RWPE1 (cell line): ENCODE results near the gene FFAR3.

ENCODE experiments used
- CTCF ChIA-PET: fragments of 350-600 bp; sonication (Branson Sonifier 250); formaldehyde crosslinking; extraction: SDS; loops from one replicate; lab custom pipeline; 2021; lab: Yijun Ruan, JAX
- POLR2A ChIA-PET: fragments of 400-600 bp; formaldehyde crosslinking; extraction: SDS; loops from one replicate; lab custom pipeline; 2020; ENCODE audit warnings: antibody characterized with exemption; ENCODE audit not compliant: low non-redundant PET; lab: Yijun Ruan, JAX
- DNase-seq: peaks from one replicate; pipeline ENCODE4 v3.0.0; 2012; ENCODE audit warnings: low spot score
- H3K27ac ChIP-seq: fragments of 450-650 bp; 2 replicates; pipeline ENCODE4 v1.5.1; 2017
- CTCF ChIP-seq: fragments of 450-650 bp; conservative IDR thresholded peaks from 2 replicates; pipeline ENCODE4 v1.5.1; 2017; ENCODE audit warnings: low read depth, mild to moderate bottlenecking

The FFAR3 gene

GRCh38 chr19:35311901-35312665 lies 46.2 kb upstream of the FFAR3 start:
- POLR2A ChIA-PET: interaction anchor here (0.5 kb wide), 1 partner anchor 37 kb away, joined by 4 read pairs; no protein-coding TSS in a partner anchor
- CTCF ChIA-PET: interaction anchor here (0.6 kb wide), 1 partner anchor 266 kb away, joined by 3 read pairs; no protein-coding TSS in a partner anchor
- no peak overlapping the region; the same call in 1 of the 2 replicates for H3K27ac ChIP-seq
- no peak for TF ChIP-seq CTCF
- DNase-seq: no peak

GRCh38 chr19:35313587-35313986 lies 44.7 kb upstream of the FFAR3 start:
- CTCF ChIA-PET: interaction anchor here (0.6 to 1.4 kb wide), 3 partner anchors 44 to 507 kb away, joined by 3 to 6 read pairs (median 4); no protein-coding TSS in a partner anchor
- TF ChIP-seq CTCF: no peak
- peak overlapping the region; percentile 32 for H3K27ac ChIP-seq
- DNase-seq: no peak
- POLR2A ChIA-PET: no interaction called here

DNA sequence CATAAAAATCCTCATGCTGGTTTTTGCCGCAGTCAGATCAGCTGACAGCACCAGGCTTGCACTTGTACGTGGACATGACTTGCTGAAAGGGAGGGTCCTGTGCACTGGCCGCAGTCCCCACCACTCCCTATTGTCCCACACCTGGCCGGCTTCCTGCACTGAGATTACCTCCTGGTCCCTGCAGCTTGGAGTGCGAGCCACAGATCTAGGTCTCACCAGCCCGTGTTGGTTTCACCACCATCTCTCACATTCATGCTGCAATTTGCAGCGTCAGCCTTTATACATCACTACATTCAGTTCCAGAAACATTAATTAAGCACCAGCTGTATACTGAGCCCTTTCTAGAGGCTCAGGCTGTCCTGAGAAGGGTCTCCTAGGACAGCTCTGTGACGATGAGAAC lies 44.2 kb upstream of the FFAR3 start:
- ChIA-PET CTCF (interaction anchor here (0.6 to 1.4 kb wide), 3 partner anchors 44 to 506 kb away, joined by 3 to 6 read pairs (median 4); no protein-coding TSS in a partner anchor), POLR2A (no interaction called here)
- TF ChIP-seq CTCF: no peak
- peak overlapping the region; percentile 32 for H3K27ac ChIP-seq
- no peak for DNase-seq

DNA sequence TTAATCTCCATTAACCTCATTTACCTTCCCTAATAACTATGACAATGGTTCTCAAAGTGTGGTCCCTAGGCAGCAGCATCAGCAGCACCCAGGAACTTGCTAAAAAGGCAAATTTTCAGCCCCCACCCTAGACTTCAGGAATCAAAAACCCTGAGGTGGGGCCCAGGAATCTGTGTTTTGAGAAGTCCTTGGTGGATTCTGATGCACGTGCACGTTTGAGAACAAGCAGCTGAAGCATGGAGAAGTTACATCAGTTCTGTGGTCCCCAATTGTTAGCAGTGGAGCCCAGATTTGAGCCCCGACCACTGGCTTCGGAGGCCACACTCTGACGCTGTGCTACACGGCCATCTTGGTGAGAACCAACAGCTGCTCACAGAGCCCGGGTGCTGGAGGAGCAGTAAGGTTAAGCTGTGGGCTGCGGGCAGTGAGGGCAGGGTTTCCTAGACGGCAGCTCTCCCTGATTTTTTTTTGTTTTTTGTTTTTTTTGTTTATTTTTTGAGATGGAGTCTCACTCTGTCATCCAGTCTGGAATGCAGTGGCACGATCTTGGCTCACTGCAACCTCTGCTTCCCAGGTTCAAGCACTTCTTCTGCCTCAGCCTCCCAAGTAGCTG lies 43.3 kb upstream of the FFAR3 start:
- DNase-seq: no peak
- CTCF ChIA-PET: interaction anchor here (1.4 kb wide), 2 partner anchors 38 to 45 kb away, joined by 4 read pairs; no protein-coding TSS in a partner anchor
- TF ChIP-seq CTCF: no peak
- no peak overlapping the region for H3K27ac ChIP-seq
- POLR2A ChIA-PET: no interaction called here

DNA sequence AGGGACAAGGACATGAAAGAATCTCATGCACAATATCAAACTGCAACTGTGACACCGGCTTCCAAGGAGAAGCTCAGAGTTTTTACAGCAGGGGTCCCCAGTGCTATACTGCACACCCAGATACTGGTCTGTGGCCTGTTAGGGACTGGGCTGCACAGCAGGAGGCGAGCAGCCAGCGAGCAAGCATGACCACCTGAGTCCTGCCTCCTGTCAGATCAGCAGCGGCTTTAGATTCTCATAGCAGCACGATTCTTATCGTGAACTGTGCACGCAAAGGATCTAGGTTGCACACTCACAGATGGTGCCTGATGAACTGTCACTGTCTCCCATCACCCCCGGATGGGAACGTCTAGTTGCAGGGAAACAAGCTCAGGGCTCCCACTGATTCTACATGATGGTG lies 42.4 kb upstream of the FFAR3 start:
- no peak for TF ChIP-seq CTCF
- CTCF ChIA-PET: interaction anchor here (1.4 kb wide), 1 partner anchor 37 kb away, joined by 4 read pairs; no protein-coding TSS in a partner anchor
- H3K27ac ChIP-seq: no peak overlapping the region; the same call in 1 of the 2 replicates
- DNase-seq: no peak
- POLR2A ChIA-PET: no interaction called here

DNA sequence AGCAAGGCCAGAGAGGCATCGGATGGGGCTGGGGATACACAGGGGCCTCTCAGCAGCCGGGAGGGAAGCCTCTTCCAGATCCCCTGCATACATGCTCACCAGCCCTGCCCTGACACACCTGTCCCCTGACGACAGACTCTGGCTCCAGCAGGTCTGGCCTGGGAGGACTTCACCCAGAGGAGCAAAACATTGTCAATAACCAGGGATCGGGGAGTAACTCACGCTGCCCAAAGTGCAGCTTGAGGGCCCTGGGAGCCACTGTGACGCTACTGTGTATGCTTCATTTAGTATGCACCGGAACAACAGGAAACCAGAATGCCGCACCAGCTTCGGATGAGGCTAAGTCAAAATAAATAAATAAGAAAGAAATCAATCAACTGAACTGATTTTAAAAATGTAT lies 41.7 kb upstream of the FFAR3 start:
- no peak for DNase-seq
- no peak for TF ChIP-seq CTCF
- ChIA-PET CTCF (interaction anchor here (1.4 kb wide), 1 partner anchor 36 kb away, joined by 4 read pairs; no protein-coding TSS in a partner anchor), POLR2A (no interaction called here)
- H3K27ac ChIP-seq: peak overlapping the region; percentile 84
